AG09319 (cell line): ENCODE results near the gene NOX4.
"Not testable (repeated sequence)": the region's sequence is repeated elsewhere in the genome, so short reads cannot be mapped to it uniquely, and the experiment has no call there.

Source experiments
- DNase-seq: peaks from one replicate; pipeline ENCODE4 v3.0.0-alpha.2; 2010; ENCODE audit warnings: low read depth; ENCODE audit errors: extremely low read depth
- CTCF ChIP-seq: IDR thresholded peaks from 2 replicates; pipeline ENCODE4 v1.5.1; 2011; ENCODE audit warnings: low read depth, mild to moderate bottlenecking, inconsistent platforms, low read length, moderate library complexity

NOX4 gene

GRCh38 chr11:89443361-89444322 is 47.5 kb downstream of the NOX4 start:
- no peak for DNase-seq
- TF ChIP-seq CTCF, result no peak

- DNase-seq, result no peak
- no peak for TF ChIP-seq CTCF
Measured at GRCh38 chr11:89442801-89443200, 48.4 kb downstream of the NOX4 start.

GRCh38 chr11:89441606-89442005 is 49.6 kb downstream of the NOX4 start:
- no peak for TF ChIP-seq CTCF
- DNase-seq, result no peak

GRCh38 chr11:89437317-89437716 is 53.9 kb downstream of the NOX4 start:
- DNase-seq, result no peak
- TF ChIP-seq CTCF, result no peak; the same call in 1 of the 2 replicates

GRCh38 chr11:89436071-89436470 is 55.1 kb downstream of the NOX4 start:
- DNase-seq, result no peak
- no peak for TF ChIP-seq CTCF

GRCh38 chr11:89433278-89433677 is 57.9 kb downstream of the NOX4 start:
- no peak for DNase-seq
- TF ChIP-seq CTCF, result no peak

GRCh38 chr11:89432182-89432581 is 59.0 kb downstream of the NOX4 start:
- DNase-seq, result not testable (repeated sequence)

- DNase-seq, result not testable (repeated sequence)
Measured at GRCh38 chr11:89426501-89426900, 64.7 kb downstream of the NOX4 start.
